Measurements from ENCODE around the gene MAN1A2.

- TF ChIP-seq ZFX (IDR thresholded peaks at IDR 0.05; ENCODE audit: borderline replicate concordance) (no peak), CTCF (IDR thresholded peaks at IDR 0.05) (no peak)
Observed at GRCh38 chr1:117452216-117452615, 85.0 kb downstream of the MAN1A2 start.
